ENCODE results near the gene MARCHF10.

- no peak for TF ChIP-seq CTCF (IDR thresholded peaks at IDR 0.05)
- no peak for TF ChIP-seq POLR2A (IDR thresholded peaks at IDR 0.05)
Observed at GRCh38 chr17:62658136-62658920, 149.8 kb downstream of the MARCHF10 start.

Data from breast epithelium (tissue), 3 donors.